ENCODE results near the gene C6orf120.

C6orf120 gene

DNA sequence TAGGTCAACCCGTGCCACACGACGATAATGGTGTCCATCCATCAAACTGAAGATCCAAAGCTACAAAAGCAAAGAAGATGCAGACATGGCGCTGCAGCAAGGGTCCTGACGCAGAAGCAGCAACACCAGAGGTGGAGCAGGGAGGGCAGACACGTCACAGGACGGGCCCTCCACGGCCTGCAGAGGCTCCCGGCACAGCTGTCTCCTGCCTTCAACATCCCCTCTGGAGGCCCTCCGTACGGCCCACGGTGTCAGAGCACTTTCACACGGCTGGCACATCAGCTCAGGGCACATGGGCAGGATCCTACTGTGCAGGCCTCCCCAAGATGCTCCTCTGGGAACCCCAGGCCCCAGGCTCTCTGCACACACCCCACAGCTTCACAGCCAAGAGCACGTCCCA, 37.7 kb upstream of the C6orf120 start:
- H3K4ac ChIP-seq (ENCODE audit: low read depth, low read length), result no peak overlapping the region
- no peak overlapping the region for H2AK5ac ChIP-seq (ENCODE audit: low read length)
- H3K4me3 ChIP-seq (ENCODE audit: low read length), result no peak overlapping the region
- peaks cover 2% of the 10 kb centered on the region for H3K4me1 ChIP-seq (ENCODE audit: control insufficient read depth, low read depth, low read length)
- H3K27me3 ChIP-seq (ENCODE audit: insufficient read depth, low read length, poor library complexity), result no peaks in the 10 kb centered on the region
- H3K79me1 ChIP-seq (ENCODE audit: low read length), result peaks cover 3% of the 10 kb centered on the region
- no peak overlapping the region for H2BK120ac ChIP-seq (ENCODE audit: low read depth, low read length)
- peaks cover 8% of the 10 kb centered on the region for H3K36me3 ChIP-seq (ENCODE audit: control insufficient read depth, insufficient read depth, low read length)
- no peak overlapping the region for H2BK5ac ChIP-seq (ENCODE audit: low read length)
- H3K56ac ChIP-seq (ENCODE audit: low read length), result no peak overlapping the region
- H3K79me2 ChIP-seq (ENCODE audit: control insufficient read depth, insufficient read depth, low read length), result no peaks in the 10 kb centered on the region
- no peak overlapping the region for H3K9ac ChIP-seq (ENCODE audit: low read length)
- H3K4me2 ChIP-seq (ENCODE audit: low read length), result no peak overlapping the region
- no peak overlapping the region for H4K8ac ChIP-seq (ENCODE audit: low read depth, low read length)
- H3K23ac ChIP-seq (ENCODE audit: low read length), result no peak overlapping the region
- no peak overlapping the region for H4K5ac ChIP-seq (ENCODE audit: low read length)
- DNase-seq, result no peak
- no peak overlapping the region for H3K27ac ChIP-seq (ENCODE audit: low read depth, low read length)
- H3K18ac ChIP-seq (ENCODE audit: low read length), result no peak overlapping the region
- WGBS (ENCODE audit: extremely low coverage, insufficient coverage, low lambda C conversion rate), result no CpG with 5 or more reads among the region's 14 CpGs
- no peak overlapping the region for H2BK15ac ChIP-seq (replicated peaks; ENCODE audit: low read depth)

DNA sequence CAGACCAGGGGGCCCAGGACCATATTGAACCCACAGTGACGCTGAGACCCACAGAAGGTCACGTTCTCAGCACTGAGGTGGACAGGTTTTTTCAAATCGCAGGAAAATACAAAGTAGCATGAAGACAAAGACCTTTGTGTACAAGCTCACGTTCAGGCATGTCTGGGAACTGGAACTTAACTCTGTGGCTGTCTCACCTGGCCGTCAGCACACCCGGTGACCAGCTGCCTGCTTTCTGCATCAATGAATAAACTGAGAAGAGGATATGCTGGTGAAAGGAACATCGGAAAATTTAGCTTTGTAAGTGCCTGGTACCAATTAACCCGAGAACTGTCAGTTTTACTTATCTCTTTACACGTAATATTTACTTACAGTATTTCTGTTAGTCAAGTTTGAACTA, 36.6 kb upstream of the C6orf120 start:
- Histone ChIP-seq H3K79me1 (ENCODE audit: low read length) (peaks cover 3% of the 10 kb centered on the region), H3K36me3 (ENCODE audit: control insufficient read depth, insufficient read depth, low read length) (peaks cover 8% of the 10 kb centered on the region), H3K27me3 (ENCODE audit: insufficient read depth, low read length, poor library complexity) (no peaks in the 10 kb centered on the region), H2BK15ac (replicated peaks; ENCODE audit: low read depth) (no peak overlapping the region), H2BK5ac (ENCODE audit: low read length) (no peak overlapping the region), H3K27ac (ENCODE audit: low read depth, low read length) (no peak overlapping the region), H3K9ac (ENCODE audit: low read length) (no peak overlapping the region), H3K18ac (ENCODE audit: low read length) (no peak overlapping the region), H3K4ac (ENCODE audit: low read depth, low read length) (no peak overlapping the region), H3K79me2 (ENCODE audit: control insufficient read depth, insufficient read depth, low read length) (no peaks in the 10 kb centered on the region), H4K8ac (ENCODE audit: low read depth, low read length) (no peak overlapping the region), H4K5ac (ENCODE audit: low read length) (no peak overlapping the region), H2AK5ac (ENCODE audit: low read length) (no peak overlapping the region), H3K23ac (ENCODE audit: low read length) (no peak overlapping the region), H2BK120ac (ENCODE audit: low read depth, low read length) (no peak overlapping the region), H3K4me1 (ENCODE audit: control insufficient read depth, low read depth, low read length) (peaks cover 2% of the 10 kb centered on the region), H3K4me3 (ENCODE audit: low read length) (no peak overlapping the region), H3K4me2 (ENCODE audit: low read length) (no peak overlapping the region), H3K56ac (ENCODE audit: low read length) (no peak overlapping the region)
- DNase-seq, result no peak
- WGBS (ENCODE audit: extremely low coverage, insufficient coverage, low lambda C conversion rate), result 100% methylated on average over 1 of the region's 9 CpGs

GRCh38 chr6:169666441-169666840, 35.5 kb upstream of the C6orf120 start:
- Histone ChIP-seq H3K27me3 (ENCODE audit: insufficient read depth, low read length, poor library complexity) (no peaks in the 10 kb centered on the region), H3K36me3 (ENCODE audit: control insufficient read depth, insufficient read depth, low read length) (peaks cover 8% of the 10 kb centered on the region)

GRCh38 chr6:169667716-169668115, 34.2 kb upstream of the C6orf120 start:
- no peaks in the 10 kb centered on the region for H3K27me3 ChIP-seq (ENCODE audit: insufficient read depth, low read length, poor library complexity)
- H2AK5ac ChIP-seq (ENCODE audit: low read length), result no peak overlapping the region
- no CpG with 5 or more reads among the region's 27 CpGs for WGBS (ENCODE audit: extremely low coverage, insufficient coverage, low lambda C conversion rate)
- no peak overlapping the region for H3K18ac ChIP-seq (ENCODE audit: low read length)
- no peak overlapping the region for H4K8ac ChIP-seq (ENCODE audit: low read depth, low read length)
- no peak for DNase-seq
- H3K4me2 ChIP-seq (ENCODE audit: low read length), result no peak overlapping the region
- H3K4me3 ChIP-seq (ENCODE audit: low read length), result no peak overlapping the region
- peaks cover 8% of the 10 kb centered on the region for H3K36me3 ChIP-seq (ENCODE audit: control insufficient read depth, insufficient read depth, low read length)
- no peak overlapping the region for H3K56ac ChIP-seq (ENCODE audit: low read length)
- H3K79me1 ChIP-seq (ENCODE audit: low read length), result peaks cover 3% of the 10 kb centered on the region
- H3K23ac ChIP-seq (ENCODE audit: low read length), result no peak overlapping the region
- H4K5ac ChIP-seq (ENCODE audit: low read length), result no peak overlapping the region
- no peaks in the 10 kb centered on the region for H3K79me2 ChIP-seq (ENCODE audit: control insufficient read depth, insufficient read depth, low read length)
- no peak overlapping the region for H2BK15ac ChIP-seq (replicated peaks; ENCODE audit: low read depth)
- H2BK5ac ChIP-seq (ENCODE audit: low read length), result no peak overlapping the region
- no peak overlapping the region for H3K4ac ChIP-seq (ENCODE audit: low read depth, low read length)
- H3K27ac ChIP-seq (ENCODE audit: low read depth, low read length), result no peak overlapping the region
- peaks cover 2% of the 10 kb centered on the region for H3K4me1 ChIP-seq (ENCODE audit: control insufficient read depth, low read depth, low read length)
- no peak overlapping the region for H2BK120ac ChIP-seq (ENCODE audit: low read depth, low read length)
- no peak overlapping the region for H3K9ac ChIP-seq (ENCODE audit: low read length)

More at GRCh38 chr6:169666441-169666840, 35.5 kb upstream of the C6orf120 start:
- H3K4ac ChIP-seq (ENCODE audit: low read depth, low read length), result no peak overlapping the region
- H2BK15ac ChIP-seq (replicated peaks; ENCODE audit: low read depth), result no peak overlapping the region
- H3K79me1 ChIP-seq (ENCODE audit: low read length), result peaks cover 3% of the 10 kb centered on the region
- DNase-seq, result no peak
- no CpG with 5 or more reads among the region's 18 CpGs for WGBS (ENCODE audit: extremely low coverage, insufficient coverage, low lambda C conversion rate)
- no peaks in the 10 kb centered on the region for H3K79me2 ChIP-seq (ENCODE audit: control insufficient read depth, insufficient read depth, low read length)
- no peak overlapping the region for H2BK120ac ChIP-seq (ENCODE audit: low read depth, low read length)
- H4K5ac ChIP-seq (ENCODE audit: low read length), result no peak overlapping the region
- H3K4me1 ChIP-seq (ENCODE audit: control insufficient read depth, low read depth, low read length), result peaks cover 2% of the 10 kb centered on the region
- no peak overlapping the region for H3K4me2 ChIP-seq (ENCODE audit: low read length)
- no peak overlapping the region for H3K9ac ChIP-seq (ENCODE audit: low read length)
- H2BK5ac ChIP-seq (ENCODE audit: low read length), result no peak overlapping the region
- no peak overlapping the region for H3K4me3 ChIP-seq (ENCODE audit: low read length)
- no peak overlapping the region for H3K18ac ChIP-seq (ENCODE audit: low read length)
- no peak overlapping the region for H4K8ac ChIP-seq (ENCODE audit: low read depth, low read length)
- no peak overlapping the region for H3K27ac ChIP-seq (ENCODE audit: low read depth, low read length)
- no peak overlapping the region for H3K23ac ChIP-seq (ENCODE audit: low read length)
- H2AK5ac ChIP-seq (ENCODE audit: low read length), result no peak overlapping the region
- H3K56ac ChIP-seq (ENCODE audit: low read length), result no peak overlapping the region

GRCh38 chr6:169668203-169668847, 33.6 kb upstream of the C6orf120 start:
- Histone ChIP-seq H3K4me2 (ENCODE audit: low read length) (no peak overlapping the region), H2BK120ac (ENCODE audit: low read depth, low read length) (no peak overlapping the region), H3K4me1 (ENCODE audit: control insufficient read depth, low read depth, low read length) (peaks cover 2% of the 10 kb centered on the region), H3K4ac (ENCODE audit: low read depth, low read length) (no peak overlapping the region), H4K5ac (ENCODE audit: low read length) (no peak overlapping the region), H3K27me3 (ENCODE audit: insufficient read depth, low read length, poor library complexity) (no peaks in the 10 kb centered on the region), H3K9ac (ENCODE audit: low read length) (no peak overlapping the region), H3K79me2 (ENCODE audit: control insufficient read depth, insufficient read depth, low read length) (no peaks in the 10 kb centered on the region), H3K18ac (ENCODE audit: low read length) (no peak overlapping the region), H3K23ac (ENCODE audit: low read length) (no peak overlapping the region), H3K4me3 (ENCODE audit: low read length) (no peak overlapping the region), H3K79me1 (ENCODE audit: low read length) (peaks cover 3% of the 10 kb centered on the region), H3K27ac (ENCODE audit: low read depth, low read length) (no peak overlapping the region), H2BK5ac (ENCODE audit: low read length) (no peak overlapping the region), H3K36me3 (ENCODE audit: control insufficient read depth, insufficient read depth, low read length) (peaks cover 8% of the 10 kb centered on the region), H3K56ac (ENCODE audit: low read length) (no peak overlapping the region), H2AK5ac (ENCODE audit: low read length) (no peak overlapping the region), H2BK15ac (replicated peaks; ENCODE audit: low read depth) (no peak overlapping the region), H4K8ac (ENCODE audit: low read depth, low read length) (no peak overlapping the region)
- no CpG with 5 or more reads among the region's 15 CpGs for WGBS (ENCODE audit: extremely low coverage, insufficient coverage, low lambda C conversion rate)
- peak; percentile 52 for DNase-seq

DNA sequence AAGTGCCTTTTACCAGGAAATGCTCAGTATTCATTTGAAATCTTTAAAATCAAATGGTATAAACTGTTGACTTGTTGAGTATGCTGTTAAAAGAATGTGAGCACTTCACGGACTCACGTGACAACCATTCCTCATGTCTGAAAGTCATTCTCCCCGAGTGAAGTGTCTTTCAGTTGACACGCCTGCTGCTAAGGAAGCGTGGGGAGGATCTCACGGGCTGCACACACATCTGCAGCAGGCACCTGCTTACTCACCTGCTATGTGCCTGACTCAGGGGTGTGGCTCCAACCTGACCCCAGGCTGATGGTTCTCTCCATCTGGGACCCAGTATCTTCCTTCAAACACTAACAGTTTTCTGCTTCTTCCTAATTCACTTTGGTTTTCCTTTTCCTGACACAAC, 32.8 kb upstream of the C6orf120 start:
- Histone ChIP-seq H3K56ac (ENCODE audit: low read length) (no peak overlapping the region), H3K4me1 (ENCODE audit: control insufficient read depth, low read depth, low read length) (peaks cover 2% of the 10 kb centered on the region), H2AK5ac (ENCODE audit: low read length) (no peak overlapping the region), H3K9ac (ENCODE audit: low read length) (no peak overlapping the region), H3K18ac (ENCODE audit: low read length) (no peak overlapping the region), H3K23ac (ENCODE audit: low read length) (no peak overlapping the region), H3K79me2 (ENCODE audit: control insufficient read depth, insufficient read depth, low read length) (no peaks in the 10 kb centered on the region), H3K27me3 (ENCODE audit: insufficient read depth, low read length, poor library complexity) (no peaks in the 10 kb centered on the region), H2BK120ac (ENCODE audit: low read depth, low read length) (no peak overlapping the region), H3K36me3 (ENCODE audit: control insufficient read depth, insufficient read depth, low read length) (peaks cover 3% of the 10 kb centered on the region), H2BK15ac (replicated peaks; ENCODE audit: low read depth) (no peak overlapping the region), H2BK5ac (ENCODE audit: low read length) (no peak overlapping the region), H3K4me3 (ENCODE audit: low read length) (no peak overlapping the region), H4K8ac (ENCODE audit: low read depth, low read length) (no peak overlapping the region), H3K4me2 (ENCODE audit: low read length) (no peak overlapping the region), H4K5ac (ENCODE audit: low read length) (no peak overlapping the region), H3K4ac (ENCODE audit: low read depth, low read length) (no peak overlapping the region), H3K79me1 (ENCODE audit: low read length) (peaks cover 3% of the 10 kb centered on the region), H3K27ac (ENCODE audit: low read depth, low read length) (no peak overlapping the region)
- no CpG with 5 or more reads among the region's 6 CpGs for WGBS (ENCODE audit: extremely low coverage, insufficient coverage, low lambda C conversion rate)
- DNase-seq, result no peak

Data from mesendoderm (in vitro differentiated cells).